CD4-positive, alpha-beta T cell treated with Interleukin-4 for 1 hour (primary cell): ENCODE measurements around the gene NMRAL1.

Experiments used
- DNase-seq, 2 donors: peaks; one replicate each; pipeline ENCODE4 v3.0.0-alpha.2; 2020 to 2022

The NMRAL1 gene

GRCh38 chr16:4420505-4421105, 53.8 kb downstream of the NMRAL1 start:
- DNase-seq: peak in 1 of 2 donors; percentile 32

- no peak for DNase-seq
Observed at GRCh38 chr16:4419402-4419959, 54.9 kb downstream of the NMRAL1 start.

GRCh38 chr16:4416200-4417032, 58.0 kb downstream of the NMRAL1 start, which contains the start of gene CORO7:
Gene CORO7 (minus strand): TSS chr16:4416596. CDS start chr16:4416518, 78 bp downstream.
- peak; percentile 98 to 99 for DNase-seq

- DNase-seq: peak; percentile 73 to 78
Observed at GRCh38 chr16:4415538-4416199, 58.8 kb downstream of the NMRAL1 start.

GRCh38 chr16:4414187-4414917, 60.1 kb downstream of the NMRAL1 start:
- peak; percentile 85 to 93 for DNase-seq

- no peak for DNase-seq
Observed at GRCh38 chr16:4412854-4413253, 61.6 kb downstream of the NMRAL1 start.

GRCh38 chr16:4412159-4412558, 62.3 kb downstream of the NMRAL1 start:
- no peak for DNase-seq
